Lung (tissue), 12 donors: Measurements from ENCODE around the gene GLUL. TPM values are rescaled to one million over a fixed set of nuclear protein-coding genes. Genes with fewer than 3 reads are reported as not detected.

Source experiments
- ATAC-seq: fragments of 200-7000 bp; cut with Tn5 transposase; one replicate; pipeline ENCODE4 v1.9.1; 2020; ENCODE audit warnings: moderate number of reproducible peaks; ENCODE audit not compliant: insufficient read depth, low FRiP score
- DNase-seq, 3 donors: peaks; one replicate each; pipeline ENCODE4 v3.0.0-alpha.2; 2013 to 2017
- H3K27ac ChIP-seq, 2 donors: one replicate each; pipeline ENCODE4 v1.5.1; 2013; ENCODE audit warnings: mild to moderate bottlenecking in 2 of 2, moderate library complexity in 2 of 2, control low read depth in 1 of 2, inconsistent platforms in 1 of 2, low read depth in 1 of 2, low read length in 1 of 2
- H3K27me3 ChIP-seq, 3 donors: one replicate each; pipeline ENCODE4 v1.5.1; 2013; ENCODE audit warnings: low read length in 2 of 3; ENCODE audit not compliant: control insufficient read depth in 3 of 3, insufficient read depth in 3 of 3
- H3K36me3 ChIP-seq, 4 donors: one replicate each; pipeline ENCODE4 v1.5.1; 2013; ENCODE audit warnings: low read length in 4 of 4, mild to moderate bottlenecking in 1 of 4, moderate library complexity in 1 of 4; ENCODE audit not compliant: control insufficient read depth in 4 of 4, insufficient read depth in 4 of 4
- H3K4me1 ChIP-seq, 5 donors: one replicate each; pipeline ENCODE4 v1.5.1; 2013; ENCODE audit warnings: low read length in 5 of 5, mild to moderate bottlenecking in 2 of 5, moderate library complexity in 1 of 5; ENCODE audit not compliant: control insufficient read depth in 5 of 5, insufficient read depth in 5 of 5
- H3K4me3 ChIP-seq: one replicate; pipeline ENCODE4 v1.5.1; 2013; ENCODE audit warnings: mild to moderate bottlenecking, control low read depth, moderate library complexity
- H3K9ac ChIP-seq, 2 donors: one replicate each; pipeline ENCODE4 v1.5.1; 2013; ENCODE audit warnings: low read length in 2 of 2, control low read depth in 1 of 2; ENCODE audit not compliant: insufficient read depth in 1 of 2
- H3K9me3 ChIP-seq, 4 donors: one replicate each; pipeline ENCODE4 v1.5.1; 2013; ENCODE audit warnings: low read length in 3 of 4, mild to moderate bottlenecking in 1 of 4, moderate library complexity in 1 of 4; ENCODE audit not compliant: control insufficient read depth in 4 of 4, insufficient read depth in 3 of 4
- CTCF ChIP-seq: IDR thresholded peaks from 2 replicates; pipeline ENCODE4 v1.5.1; 2012; ENCODE audit warnings: mild to moderate bottlenecking; ENCODE audit errors: control extremely low read depth, extremely low read depth
- WGBS, 2 donors: extraction: QIAGEN DNeasy Blood & Tissue Kit; methylation state at CpG; one replicate each; pipeline ENCODE4 v1.1.7; 2013; 5-methylcytosine and 5-hydroxymethylcytosine counted together
- polyA plus RNA-seq, 2 donors: library from polyadenylated mRNA; stranded (reverse); fragments of 200-250 nt; gene quantifications; one replicate each; pipeline ENCODE4 v1.2.1, GENCODE V29; 2013
- total RNA-seq, 2 donors: library from RNA; depleted of rRNA in 1 of 2; stranded (reverse); fragments of >200 nt in 1 of 2; gene quantifications; one replicate each; pipeline ENCODE4 v1.2.1, GENCODE V29; 2014 to 2021
- donor health status: control.
- donor health status: control.
- donor health status: Bipolar disorder and iron deficiency.
- donor health status: healthy.
- donor health status: DM: yes; HTN: yes; CAD: no.

Gene GLUL
- total and polyA plus RNA-seq, 4 donors: 209 to 2,889 (median 1,186) TPM

GRCh38 chr1:182387566-182387965, 4.0 kb downstream of the GLUL start:
- H3K36me3 ChIP-seq: peaks cover 42 to 66% (median 52%) of the 10 kb centered on the region in 4 donors
- ATAC-seq (no peak), DNase-seq (no peak)
- H3K4me1 ChIP-seq: peaks cover 0 to 14% (median 0%) of the 10 kb centered on the region in 5 donors
- TF ChIP-seq CTCF: no peak
- H3K27me3 ChIP-seq: no peaks in the 10 kb centered on the region
- H3K4me3 ChIP-seq: no peak overlapping the region
- no peaks in the 10 kb centered on the region for H3K9me3 ChIP-seq
- no peak overlapping the region for H3K9ac ChIP-seq
- 83 to 93% methylated on average over 2 of the region's 2 CpGs for WGBS, 2 donors
- H3K27ac ChIP-seq: no peak overlapping the region

- no peak overlapping the region for H3K4me3 ChIP-seq
- no peak for DNase-seq
- WGBS, 2 donors: 94 to 95% methylated on average over 5 of the region's 5 CpGs
- H3K27ac ChIP-seq: no peak overlapping the region
- no peaks in the 10 kb centered on the region for H3K9me3 ChIP-seq
- peaks cover 47 to 72% (median 56%) of the 10 kb centered on the region in 4 donors for H3K36me3 ChIP-seq
- ATAC-seq: no peak
- no peak for TF ChIP-seq CTCF
- H3K27me3 ChIP-seq: no peaks in the 10 kb centered on the region
- no peak overlapping the region for H3K9ac ChIP-seq
- H3K4me1 ChIP-seq: peaks cover 0 to 11% (median 0%) of the 10 kb centered on the region in 5 donors
Measured at GRCh38 chr1:182386980-182387379, 4.6 kb downstream of the GLUL start.

GRCh38 chr1:182385885-182386853, 5.4 kb downstream of the GLUL start:
- Histone ChIP-seq H3K27me3 (no peaks in the 10 kb centered on the region), H3K9me3 (no peaks in the 10 kb centered on the region), H3K27ac (peak overlapping the region in 1 of 2 donors; percentile 7), H3K4me3 (no peak overlapping the region), H3K4me1 (peaks cover 0 to 11% (median 0%) of the 10 kb centered on the region in 5 donors), H3K9ac (no peak overlapping the region), H3K36me3 (peaks cover 50 to 80% (median 57%) of the 10 kb centered on the region in 4 donors)
- ATAC-seq: no peak
- DNase-seq: no peak
- no peak for TF ChIP-seq CTCF
- WGBS, 2 donors: 94 to 96% methylated on average over 8 of the region's 8 CpGs
